GDM1 (cell line): ENCODE results near the gene APBB1IP.
"Not testable (repeated sequence)": the region's sequence is repeated elsewhere in the genome, so short reads cannot be mapped to it uniquely, and the experiment has no call there.

Source experiments
- DNase-seq: peaks from one replicate; lab custom pipeline; 2025; lab: John Stamatoyannopoulos, UW

Gene APBB1IP

GRCh38 chr10:26437637-26438461 lies at the start of gene APBB1IP:
Gene APBB1IP (plus strand): TSS chr10:26438341. CDS start chr10:26492327, 53,986 bp downstream.
- peak; percentile 86 for DNase-seq

GRCh38 chr10:26389533-26389932 lies 48.6 kb upstream of the APBB1IP start:
- no peak for DNase-seq

DNA sequence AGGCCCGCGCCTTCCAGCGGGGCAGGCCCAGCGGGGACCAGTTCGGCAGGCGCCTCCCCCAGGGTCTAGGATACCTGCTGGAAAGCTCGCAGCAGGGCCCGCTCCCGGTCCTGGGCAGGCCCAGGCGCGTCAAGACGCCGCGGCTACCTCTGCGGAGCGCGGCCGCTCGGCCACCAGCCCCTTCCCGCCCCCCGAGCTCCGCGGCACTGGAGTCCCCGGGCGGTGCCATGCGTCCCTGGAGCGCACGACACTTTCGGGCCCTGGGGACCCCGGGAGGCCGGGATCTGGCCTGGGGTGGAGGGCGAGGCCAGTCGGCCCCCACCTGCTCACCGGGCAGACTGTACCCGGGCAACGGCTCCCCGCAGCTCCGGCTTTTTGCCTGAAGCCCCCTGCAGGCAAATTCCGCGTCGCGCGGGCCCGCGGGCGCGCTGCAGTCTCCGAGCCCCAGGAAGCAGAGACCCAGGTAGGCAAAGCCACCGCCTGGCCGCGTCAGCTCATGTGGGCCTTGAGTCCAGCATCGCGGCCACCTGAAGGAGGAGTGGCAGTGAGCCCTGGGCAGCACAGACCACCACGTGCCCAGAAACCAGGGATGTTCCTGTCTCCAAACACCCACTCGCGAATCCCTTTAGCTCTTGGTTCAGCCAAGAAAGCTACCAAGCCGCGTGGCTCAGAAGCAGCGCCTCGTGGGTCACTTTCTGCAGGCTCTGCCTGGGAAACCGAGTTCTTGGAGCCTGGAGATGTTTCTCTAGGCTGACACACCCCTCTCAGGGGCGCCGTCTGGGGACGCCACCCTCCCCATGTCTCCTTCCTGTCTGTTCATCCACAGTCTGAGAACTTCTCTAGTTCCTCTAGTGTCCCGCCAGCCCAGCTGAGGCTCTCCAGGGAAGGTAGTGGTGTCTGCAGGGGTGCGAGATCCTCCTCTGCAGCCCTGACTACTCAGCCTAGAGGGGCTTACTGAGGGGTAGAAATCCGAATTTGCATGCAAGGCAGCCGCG lies 46.1 kb upstream of the APBB1IP start:
- no peak for DNase-seq

- DNase-seq = not testable (repeated sequence)
Observed at GRCh38 chr10:26398353-26398752, 39.8 kb upstream of the APBB1IP start.

- no peak for DNase-seq
Observed at GRCh38 chr10:26407406-26407969, 30.7 kb upstream of the APBB1IP start.

DNA sequence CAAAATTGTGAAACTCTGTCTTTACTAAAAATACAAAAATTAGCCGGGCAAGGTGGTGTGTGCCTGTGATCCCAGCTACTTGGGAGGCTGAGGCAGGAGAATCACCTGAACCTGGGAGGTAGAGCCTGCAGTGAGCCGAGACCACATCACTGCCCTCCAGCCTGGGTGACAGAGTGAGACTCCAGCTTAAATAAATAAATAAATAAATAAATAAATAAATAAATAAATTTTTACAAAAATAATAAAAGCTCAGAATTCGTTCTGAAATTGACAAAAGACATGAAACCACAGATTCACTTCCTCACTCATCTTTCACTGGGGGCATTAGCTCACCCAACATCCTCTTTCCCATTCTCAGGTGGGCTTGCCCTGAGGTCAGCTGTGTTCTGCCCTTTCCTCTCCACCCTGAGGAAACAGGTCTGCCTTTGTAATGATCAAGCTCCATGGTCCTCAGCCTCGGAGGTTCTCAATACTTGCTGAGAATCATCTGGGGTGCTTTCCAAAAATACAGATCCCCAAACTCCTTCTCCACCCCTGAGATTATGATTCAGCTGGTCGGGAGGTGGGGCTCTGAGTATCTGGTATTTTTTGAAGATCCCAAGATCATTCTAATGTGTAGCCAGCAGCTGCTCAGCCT lies 29.2 kb upstream of the APBB1IP start:
- DNase-seq = no peak

DNA sequence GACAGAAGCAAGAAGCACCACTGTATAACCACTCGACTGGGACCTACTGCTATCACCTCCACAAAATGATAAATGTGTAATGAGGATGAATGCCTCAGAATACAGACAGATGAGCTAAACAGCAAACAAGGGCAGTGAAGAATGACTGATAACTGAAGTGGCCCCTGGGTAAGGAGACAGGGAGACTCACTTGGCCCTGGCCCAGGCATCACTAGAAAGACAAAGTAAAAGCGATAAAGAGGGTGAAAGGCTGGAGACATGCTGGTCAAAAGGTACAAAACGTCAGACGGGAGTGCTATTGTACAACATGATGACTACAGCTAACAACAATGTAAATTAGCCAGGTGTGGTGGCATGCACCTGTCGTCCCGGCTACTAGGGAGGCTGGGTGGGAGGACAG lies 27.8 kb upstream of the APBB1IP start:
- no peak for DNase-seq

DNA sequence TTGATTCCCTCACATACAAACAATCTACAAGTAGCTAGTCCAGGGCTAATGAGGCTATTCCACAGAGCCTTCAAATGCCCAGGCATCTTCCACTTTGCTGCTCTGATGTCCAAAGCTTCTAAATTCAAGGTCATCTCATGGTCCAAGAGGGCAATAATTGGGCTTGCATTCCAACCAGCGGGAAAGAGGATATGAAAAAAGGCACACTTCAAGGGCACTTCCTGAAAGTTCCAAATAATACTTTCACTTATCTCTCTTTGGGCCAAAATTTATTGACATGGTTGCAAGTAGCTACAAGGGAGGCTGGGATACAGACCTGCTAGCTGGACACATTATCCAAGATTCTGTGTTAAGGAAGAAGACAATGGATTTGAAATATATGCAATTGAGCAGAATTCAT lies 25.2 kb upstream of the APBB1IP start:
- no peak for DNase-seq

- no peak for DNase-seq
Observed at GRCh38 chr10:26413375-26413774, 24.8 kb upstream of the APBB1IP start.

GRCh38 chr10:26417136-26417535 lies 21.0 kb upstream of the APBB1IP start:
- DNase-seq = no peak

GRCh38 chr10:26422977-26423376 lies 15.2 kb upstream of the APBB1IP start:
- DNase-seq = no peak

DNA sequence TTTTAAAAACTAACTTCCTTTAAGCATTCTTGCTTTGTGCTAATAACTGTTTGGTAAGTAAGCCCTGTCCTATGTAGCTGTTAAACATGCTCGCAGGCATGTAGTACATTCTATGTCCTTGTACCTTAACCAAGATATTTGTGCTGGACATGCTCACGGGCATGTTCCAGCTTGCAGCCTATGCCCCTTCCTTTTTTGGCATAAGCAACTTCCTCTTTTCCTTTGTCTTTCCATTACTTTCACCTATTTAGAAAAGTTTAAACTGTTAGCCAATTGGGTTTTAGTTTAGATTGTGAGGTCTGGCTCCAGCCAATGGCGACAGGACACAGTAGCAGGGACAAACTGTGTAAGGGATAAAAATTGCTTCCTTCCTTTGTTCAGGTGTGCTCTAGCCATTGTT lies 14.4 kb upstream of the APBB1IP start:
- DNase-seq = peak; percentile 3

GRCh38 chr10:26430641-26431163 lies 7.4 kb upstream of the APBB1IP start:
- peak; percentile 9 for DNase-seq

DNA sequence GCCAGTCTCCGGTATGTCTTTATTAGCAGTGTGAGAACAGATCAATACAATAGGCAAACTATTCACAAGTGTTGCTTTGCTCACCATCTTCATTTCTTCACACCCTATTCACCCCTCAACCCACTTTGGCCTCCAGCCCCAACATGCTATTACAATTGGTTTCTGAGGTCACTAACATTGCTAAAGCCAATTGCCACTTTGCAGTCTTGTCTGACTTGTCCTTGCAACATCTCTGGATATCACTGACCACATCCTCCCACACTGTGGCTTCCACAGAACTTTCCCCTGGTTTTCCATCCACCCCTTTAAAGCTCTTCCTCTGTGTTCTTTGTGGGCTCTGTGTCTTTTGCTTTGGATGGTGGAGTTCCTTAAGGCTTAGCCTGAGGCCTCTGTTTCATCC lies 5.2 kb upstream of the APBB1IP start:
- DNase-seq = no peak

DNA sequence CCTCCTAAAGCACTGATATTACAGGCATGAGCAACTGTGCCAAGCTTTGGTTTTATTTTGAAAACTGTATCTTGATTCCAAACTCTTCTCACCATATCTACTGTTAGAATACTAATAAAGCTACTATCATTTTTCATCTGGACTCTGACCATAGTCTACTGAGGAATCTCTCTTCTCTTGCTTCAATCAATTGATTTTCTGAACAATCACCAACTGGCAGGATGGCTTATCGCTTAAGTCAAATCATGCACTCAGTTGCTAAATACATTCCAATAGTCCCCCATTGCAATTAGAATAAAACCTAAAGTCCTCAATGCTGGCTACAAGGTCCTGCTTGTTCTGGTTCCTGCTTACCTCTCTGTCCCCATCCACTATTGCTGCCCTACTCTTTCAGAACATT lies 2.3 kb upstream of the APBB1IP start:
- DNase-seq = no peak

DNA sequence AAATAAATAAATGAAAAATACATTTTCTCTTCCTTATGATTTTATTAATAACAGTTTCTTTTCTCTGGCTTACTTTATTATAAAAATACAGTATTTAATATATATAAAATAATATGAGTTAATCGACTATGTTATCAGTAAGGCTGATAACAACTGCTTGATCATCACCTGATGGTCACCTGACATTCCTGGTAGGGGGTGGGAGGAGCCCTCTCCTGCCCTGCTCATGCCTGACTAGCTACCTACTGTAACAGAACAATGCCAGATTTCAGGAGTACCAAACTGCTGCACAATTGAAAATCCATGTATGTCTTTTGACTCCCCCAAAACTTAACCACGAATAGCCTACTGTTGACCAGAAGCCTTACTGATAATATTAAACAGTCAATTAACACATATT lies 1.3 kb upstream of the APBB1IP start:
- no peak for DNase-seq

- DNase-seq = peak; percentile 43
Observed at GRCh38 chr10:26438534-26439341, 597 bp downstream of the APBB1IP start.

GRCh38 chr10:26439406-26440087 lies 1.4 kb downstream of the APBB1IP start:
- DNase-seq = no peak

DNA sequence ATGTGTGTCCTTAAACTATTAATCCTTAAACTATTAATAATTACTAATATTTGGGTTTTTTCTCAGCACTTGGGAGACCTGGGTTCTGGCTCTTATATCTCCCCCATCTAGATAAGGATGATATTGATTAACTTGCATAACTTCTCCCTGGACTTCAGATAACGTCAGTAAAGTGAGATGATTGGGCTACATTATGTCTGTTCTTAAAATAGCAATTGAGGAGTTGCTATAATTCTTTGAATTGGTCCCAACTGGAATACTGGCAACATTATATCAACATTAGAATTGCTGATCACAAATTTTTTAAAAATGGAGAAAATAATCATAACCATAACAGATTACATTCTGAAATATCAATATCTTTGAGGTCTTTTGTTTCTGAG lies 1.9 kb downstream of the APBB1IP start:
- no peak for DNase-seq

- DNase-seq = no peak
Observed at GRCh38 chr10:26441491-26442214, 3.5 kb downstream of the APBB1IP start.
